ENCODE results near the gene KRTAP10-3. TPM values are rescaled to one million over a fixed set of nuclear protein-coding genes. Genes with fewer than 3 reads are reported as not detected.
"Not testable (repeated sequence)": the region's sequence is repeated elsewhere in the genome, so short reads cannot be mapped to it uniquely, and the experiment has no call there.

KRTAP10-3 gene
- polyA plus RNA-seq, 1 donor (not counting 4 experiments of a cell fraction or from before 2014, with no cell fraction given) = not detected

GRCh38 chr21:44600118-44600978 lies 41.8 kb upstream of the KRTAP10-3 start, which contains the start of gene KRTAP10-7:
KRTAP10-7 (plus strand) TSS chr21:44600597; CDS start chr21:44600622, 25 bp downstream.
- dilution Hi-C loops (cut with MboI; ENCODE audit: extremely low pct_ligation_motif_present, low sequenced_read_pairs); FAIRE-seq; H3K4me2 ChIP-seq (ENCODE audit: control insufficient read depth, extremely low read depth, insufficient read depth, low read depth, low read length); H2AFZ ChIP-seq (ENCODE audit: control insufficient read depth, low read length); H3K4me3 ChIP-seq (ENCODE audit: control insufficient read depth in 2 of 3, extremely low read depth in 1 of 3, insufficient read depth in 2 of 3, low read depth in 1 of 3, low read length in 3 of 3); H3K27ac ChIP-seq (ENCODE audit: control insufficient read depth, insufficient read depth, low read length); H3K36me3 ChIP-seq (ENCODE audit: control insufficient read depth in 2 of 2, extremely low read depth in 1 of 2, insufficient read depth in 2 of 2, low read length in 2 of 2); H4K20me1 ChIP-seq (ENCODE audit: control insufficient read depth, extremely low read depth, insufficient read depth, low read length); H3K9me1 ChIP-seq (ENCODE audit: control insufficient read depth, extremely low read depth, insufficient read depth, low read length); DNase-seq (ENCODE audit: low read depth, low spot score); H3K9me3 ChIP-seq (ENCODE audit: control insufficient read depth, low read depth, low read length); H3K27me3 ChIP-seq (ENCODE audit: control insufficient read depth, extremely low read depth, insufficient read depth, low read length); H3K4me1 ChIP-seq (ENCODE audit: control insufficient read depth, extremely low read depth, insufficient read depth, low read length); H3K9ac ChIP-seq (ENCODE audit: control insufficient read depth, extremely low read depth, insufficient read depth, low read length); H3K79me2 ChIP-seq (ENCODE audit: control insufficient read depth, insufficient read depth, low read length): not testable (repeated sequence)

- H3K36me3 ChIP-seq (ENCODE audit: control insufficient read depth in 2 of 2, extremely low read depth in 1 of 2, insufficient read depth in 2 of 2, low read length in 2 of 2) = no peaks in the 10 kb centered on the region
- H4K20me1 ChIP-seq (ENCODE audit: control insufficient read depth, extremely low read depth, insufficient read depth, low read length) = no peaks in the 10 kb centered on the region
- H2AFZ ChIP-seq (ENCODE audit: control insufficient read depth, low read length) = no peak overlapping the region
- TF ChIP-seq CTCF (optimal IDR thresholded peaks at IDR 0.05 in 1 of 3, IDR thresholded peaks at IDR 0.05 in 1 of 3, conservative IDR thresholded peaks at IDR 0.05 in 1 of 3; ENCODE audit: extremely low read depth in 1 of 3, insufficient read depth in 2 of 3, low read length in 3 of 3) (no peak), EZH2 (IDR thresholded peaks at IDR 0.05; ENCODE audit: low read length) (no peak)
- H3K9me3 ChIP-seq (ENCODE audit: control insufficient read depth, low read depth, low read length) = no peaks in the 10 kb centered on the region
- H3K4me1 ChIP-seq (ENCODE audit: control insufficient read depth, extremely low read depth, insufficient read depth, low read length) = peaks cover 2% of the 10 kb centered on the region
- no peak overlapping the region for H3K4me3 ChIP-seq (ENCODE audit: control insufficient read depth in 2 of 3, extremely low read depth in 1 of 3, insufficient read depth in 2 of 3, low read depth in 1 of 3, low read length in 3 of 3)
- H3K27ac ChIP-seq (ENCODE audit: control insufficient read depth, insufficient read depth, low read length) = no peak overlapping the region
- dilution Hi-C loops (cut with MboI; ENCODE audit: extremely low pct_ligation_motif_present, low sequenced_read_pairs) = no loop called here
- H3K9me1 ChIP-seq (ENCODE audit: control insufficient read depth, extremely low read depth, insufficient read depth, low read length) = no peaks in the 10 kb centered on the region
- no peaks in the 10 kb centered on the region for H3K79me2 ChIP-seq (ENCODE audit: control insufficient read depth, insufficient read depth, low read length)
- no peak overlapping the region for H3K9ac ChIP-seq (ENCODE audit: control insufficient read depth, extremely low read depth, insufficient read depth, low read length)
- peaks cover 2% of the 10 kb centered on the region for H3K27me3 ChIP-seq (ENCODE audit: control insufficient read depth, extremely low read depth, insufficient read depth, low read length)
- DNase-seq (ENCODE audit: low read depth, low spot score) (no peak), FAIRE-seq (no peak)
- H3K4me2 ChIP-seq (ENCODE audit: control insufficient read depth, extremely low read depth, insufficient read depth, low read depth, low read length) = no peak overlapping the region
Measured at GRCh38 chr21:44599264-44600029, 40.9 kb upstream of the KRTAP10-3 start.

All from keratinocyte (primary cell).